Uterus (tissue), 2 donors: ENCODE measurements around the gene OR13A1.
"Not testable (repeated sequence)": the region's sequence is repeated elsewhere in the genome, so short reads cannot be mapped to it uniquely, and the experiment has no call there.

Experiments used
- POLR2A ChIP-seq, 2 donors: fragments of 450-650 bp; IDR thresholded peaks; one replicate each; pipeline ENCODE4 v1.6.1; 2016; ENCODE audit warnings: antibody characterized with exemption in 2 of 2, mild to moderate bottlenecking in 1 of 2, moderate library complexity in 1 of 2
- TF ChIP-seq, protein P1 (sequence below), 4 experiments: fragments of 200-600 bp in 2 of 4; fragments of 450-650 bp in 2 of 4; sonication (generic) in 2 of 4; IDR thresholded peaks; one replicate each; pipeline ENCODE4 v1.5.1; 2016 to 2019; ENCODE audit warnings: antibody characterized with exemption in 4 of 4, mild to moderate bottlenecking in 2 of 4, moderate library complexity in 1 of 4

DNA sequence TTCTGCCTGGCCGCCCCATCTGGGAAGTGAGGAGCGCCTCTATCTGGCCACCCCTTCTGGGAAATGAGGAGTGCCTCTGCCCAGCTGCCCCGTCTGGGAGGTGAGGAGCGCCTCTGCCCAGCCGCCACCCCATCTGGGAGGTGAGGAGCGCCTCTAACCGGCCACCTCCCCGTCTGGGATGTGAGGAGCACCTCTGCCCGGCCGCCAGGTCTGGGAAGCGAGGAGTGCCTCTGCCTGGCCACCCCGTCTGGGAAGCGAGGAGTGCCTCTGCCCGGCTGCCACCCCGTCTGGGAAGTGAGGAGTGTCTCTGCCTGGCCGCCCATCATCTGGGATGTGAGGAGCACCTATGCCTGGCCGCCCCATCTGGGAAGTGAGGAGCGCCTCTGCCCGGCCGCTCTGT lies 32.1 kb upstream of the OR13A1 start:
- TF ChIP-seq, protein P1, sequence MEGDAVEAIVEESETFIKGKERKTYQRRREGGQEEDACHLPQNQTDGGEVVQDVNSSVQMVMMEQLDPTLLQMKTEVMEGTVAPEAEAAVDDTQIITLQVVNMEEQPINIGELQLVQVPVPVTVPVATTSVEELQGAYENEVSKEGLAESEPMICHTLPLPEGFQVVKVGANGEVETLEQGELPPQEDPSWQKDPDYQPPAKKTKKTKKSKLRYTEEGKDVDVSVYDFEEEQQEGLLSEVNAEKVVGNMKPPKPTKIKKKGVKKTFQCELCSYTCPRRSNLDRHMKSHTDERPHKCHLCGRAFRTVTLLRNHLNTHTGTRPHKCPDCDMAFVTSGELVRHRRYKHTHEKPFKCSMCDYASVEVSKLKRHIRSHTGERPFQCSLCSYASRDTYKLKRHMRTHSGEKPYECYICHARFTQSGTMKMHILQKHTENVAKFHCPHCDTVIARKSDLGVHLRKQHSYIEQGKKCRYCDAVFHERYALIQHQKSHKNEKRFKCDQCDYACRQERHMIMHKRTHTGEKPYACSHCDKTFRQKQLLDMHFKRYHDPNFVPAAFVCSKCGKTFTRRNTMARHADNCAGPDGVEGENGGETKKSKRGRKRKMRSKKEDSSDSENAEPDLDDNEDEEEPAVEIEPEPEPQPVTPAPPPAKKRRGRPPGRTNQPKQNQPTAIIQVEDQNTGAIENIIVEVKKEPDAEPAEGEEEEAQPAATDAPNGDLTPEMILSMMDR (IDR thresholded peaks at IDR 0.05), result not testable (repeated sequence)
- not testable (repeated sequence) for TF ChIP-seq POLR2A (IDR thresholded peaks at IDR 0.05)
